ENCODE results near the gene PLXNA4.

- no peak for TF ChIP-seq CTCF (optimal IDR thresholded peaks at IDR 0.05 in 1 of 3, IDR thresholded peaks at IDR 0.05 in 1 of 3, conservative IDR thresholded peaks at IDR 0.05 in 1 of 3; ENCODE audit: extremely low read depth in 1 of 3, insufficient read depth in 2 of 3, low read length in 3 of 3)
- TF ChIP-seq EZH2 (IDR thresholded peaks at IDR 0.05; ENCODE audit: low read length): no peak
Measured at GRCh38 chr7:132434041-132434440, 142.2 kb downstream of the PLXNA4 start.

Measured in keratinocyte (primary cell).